ENCODE measurements around the gene PDLIM1.
"Not testable (repeated sequence)": the region's sequence is repeated elsewhere in the genome, so short reads cannot be mapped to it uniquely, and the experiment has no call there.

PDLIM1 gene

GRCh38 chr10:95241533-95241932 is 49.3 kb downstream of the PDLIM1 start:
- H3K9me3 ChIP-seq (ENCODE audit: low read depth, low read length) = no peaks in the 10 kb centered on the region
- no peak overlapping the region for H3K9ac ChIP-seq (ENCODE audit: insufficient read length)
- TF ChIP-seq FOXP2 (optimal IDR thresholded peaks at IDR 0.05; ENCODE audit: control extremely low read depth, extremely low read length, insufficient read depth) (no peak), EZH2 (IDR thresholded peaks at IDR 0.05) (no peak), POLR2AphosphoS5 (IDR thresholded peaks at IDR 0.05; ENCODE audit: borderline replicate concordance, low read depth, low read length) (no peak)
- no peak overlapping the region for H3K27ac ChIP-seq
- H3K36me3 ChIP-seq (ENCODE audit: insufficient read depth, low read length) = no peaks in the 10 kb centered on the region
- no peak for DNase-seq (ENCODE audit: low read depth, low spot score)
- no peak overlapping the region for H3K4me3 ChIP-seq

GRCh38 chr10:95240811-95241210 is 50.0 kb downstream of the PDLIM1 start:
- no peak overlapping the region for H3K27ac ChIP-seq
- H3K9ac ChIP-seq (ENCODE audit: insufficient read length) = no peak overlapping the region
- no peak for TF ChIP-seq POLR2AphosphoS5 (IDR thresholded peaks at IDR 0.05; ENCODE audit: borderline replicate concordance, low read depth, low read length)
- no peak for TF ChIP-seq EZH2 (IDR thresholded peaks at IDR 0.05)
- TF ChIP-seq FOXP2 (optimal IDR thresholded peaks at IDR 0.05; ENCODE audit: control extremely low read depth, extremely low read length, insufficient read depth) = no peak
- H3K9me3 ChIP-seq (ENCODE audit: low read depth, low read length) = no peaks in the 10 kb centered on the region
- DNase-seq (ENCODE audit: low read depth, low spot score) = no peak
- no peaks in the 10 kb centered on the region for H3K36me3 ChIP-seq (ENCODE audit: insufficient read depth, low read length)
- no peak overlapping the region for H3K4me3 ChIP-seq

- not testable (repeated sequence) for H3K9me3 ChIP-seq (ENCODE audit: low read depth, low read length); DNase-seq (ENCODE audit: low read depth, low spot score); H3K36me3 ChIP-seq (ENCODE audit: insufficient read depth, low read length)
Observed at GRCh38 chr10:95240096-95240495, 50.7 kb downstream of the PDLIM1 start.

GRCh38 chr10:95237376-95238170 is 53.2 kb downstream of the PDLIM1 start:
- DNase-seq (ENCODE audit: low read depth, low spot score) = no peak
- Histone ChIP-seq H3K27ac (no peak overlapping the region), H3K9ac (ENCODE audit: insufficient read length) (no peak overlapping the region), H3K4me3 (no peak overlapping the region), H3K9me3 (ENCODE audit: low read depth, low read length) (no peaks in the 10 kb centered on the region), H3K36me3 (ENCODE audit: insufficient read depth, low read length) (no peaks in the 10 kb centered on the region)
- TF ChIP-seq FOXP2 (optimal IDR thresholded peaks at IDR 0.05; ENCODE audit: control extremely low read depth, extremely low read length, insufficient read depth) (no peak), POLR2AphosphoS5 (IDR thresholded peaks at IDR 0.05; ENCODE audit: borderline replicate concordance, low read depth, low read length) (no peak), EZH2 (IDR thresholded peaks at IDR 0.05) (no peak)

More at GRCh38 chr10:95240096-95240495, 50.7 kb downstream of the PDLIM1 start:
- not testable (repeated sequence) for H3K4me3 ChIP-seq; H3K9ac ChIP-seq (ENCODE audit: insufficient read length); H3K27ac ChIP-seq

GRCh38 chr10:95236068-95236903 is 54.5 kb downstream of the PDLIM1 start:
- Histone ChIP-seq H3K27ac (no peak overlapping the region), H3K4me3 (no peak overlapping the region), H3K9ac (ENCODE audit: insufficient read length) (no peak overlapping the region), H3K9me3 (ENCODE audit: low read depth, low read length) (no peaks in the 10 kb centered on the region), H3K36me3 (ENCODE audit: insufficient read depth, low read length) (no peaks in the 10 kb centered on the region)
- no peak for DNase-seq (ENCODE audit: low read depth, low spot score)
- no peak for TF ChIP-seq POLR2AphosphoS5 (IDR thresholded peaks at IDR 0.05; ENCODE audit: borderline replicate concordance, low read depth, low read length)
- TF ChIP-seq FOXP2 (optimal IDR thresholded peaks at IDR 0.05; ENCODE audit: control extremely low read depth, extremely low read length, insufficient read depth) = no peak
- no peak for TF ChIP-seq EZH2 (IDR thresholded peaks at IDR 0.05)

GRCh38 chr10:95235676-95236067 is 55.1 kb downstream of the PDLIM1 start:
- no peak overlapping the region for H3K4me3 ChIP-seq
- TF ChIP-seq FOXP2 (optimal IDR thresholded peaks at IDR 0.05; ENCODE audit: control extremely low read depth, extremely low read length, insufficient read depth) (no peak), POLR2AphosphoS5 (IDR thresholded peaks at IDR 0.05; ENCODE audit: borderline replicate concordance, low read depth, low read length) (no peak), EZH2 (IDR thresholded peaks at IDR 0.05) (no peak)
- no peak overlapping the region for H3K27ac ChIP-seq
- no peak for DNase-seq (ENCODE audit: low read depth, low spot score)
- no peak overlapping the region for H3K9ac ChIP-seq (ENCODE audit: insufficient read length)
- no peaks in the 10 kb centered on the region for H3K36me3 ChIP-seq (ENCODE audit: insufficient read depth, low read length)
- no peaks in the 10 kb centered on the region for H3K9me3 ChIP-seq (ENCODE audit: low read depth, low read length)

- TF ChIP-seq EZH2 (IDR thresholded peaks at IDR 0.05) (no peak), POLR2AphosphoS5 (IDR thresholded peaks at IDR 0.05; ENCODE audit: borderline replicate concordance, low read depth, low read length) (no peak), FOXP2 (optimal IDR thresholded peaks at IDR 0.05; ENCODE audit: control extremely low read depth, extremely low read length, insufficient read depth) (no peak)
- H3K9me3 ChIP-seq (ENCODE audit: low read depth, low read length) = no peaks in the 10 kb centered on the region
- H3K9ac ChIP-seq (ENCODE audit: insufficient read length) = no peak overlapping the region
- H3K27ac ChIP-seq = no peak overlapping the region
- DNase-seq (ENCODE audit: low read depth, low spot score) = no peak
- H3K4me3 ChIP-seq = no peak overlapping the region
- H3K36me3 ChIP-seq (ENCODE audit: insufficient read depth, low read length) = no peaks in the 10 kb centered on the region
Observed at GRCh38 chr10:95234951-95235350, 55.9 kb downstream of the PDLIM1 start.

GRCh38 chr10:95233377-95234034 is 57.3 kb downstream of the PDLIM1 start:
- no peak for DNase-seq (ENCODE audit: low read depth, low spot score)
- H3K27ac ChIP-seq = no peak overlapping the region
- no peak for TF ChIP-seq POLR2AphosphoS5 (IDR thresholded peaks at IDR 0.05; ENCODE audit: borderline replicate concordance, low read depth, low read length)
- TF ChIP-seq FOXP2 (optimal IDR thresholded peaks at IDR 0.05; ENCODE audit: control extremely low read depth, extremely low read length, insufficient read depth) = no peak
- no peak for TF ChIP-seq EZH2 (IDR thresholded peaks at IDR 0.05)
- H3K9me3 ChIP-seq (ENCODE audit: low read depth, low read length) = no peaks in the 10 kb centered on the region
- no peak overlapping the region for H3K4me3 ChIP-seq
- H3K36me3 ChIP-seq (ENCODE audit: insufficient read depth, low read length) = no peaks in the 10 kb centered on the region
- H3K9ac ChIP-seq (ENCODE audit: insufficient read length) = no peak overlapping the region

GRCh38 chr10:95230677-95231586 is 59.9 kb downstream of the PDLIM1 start:
- H3K36me3 ChIP-seq (ENCODE audit: insufficient read depth, low read length); H3K4me3 ChIP-seq; DNase-seq (ENCODE audit: low read depth, low spot score); H3K27ac ChIP-seq; H3K9ac ChIP-seq (ENCODE audit: insufficient read length); H3K9me3 ChIP-seq (ENCODE audit: low read depth, low read length): not testable (repeated sequence)
